HG03442 (cell line): ENCODE data around the gene LDAH.

Experiments
- ATAC-seq: cut with Tn5 transposase; IDR thresholded peaks from one replicate; pipeline ENCODE4 v1.9.1; 2021; ENCODE audit warnings: mild to moderate bottlenecking, moderate library complexity; ENCODE audit not compliant: unreplicated experiment

LDAH gene

GRCh38 chr2:20656561-20656960, 166.3 kb downstream of the LDAH start:
- no peak for ATAC-seq

GRCh38 chr2:20654535-20654813, 168.4 kb downstream of the LDAH start:
- ATAC-seq, result no peak

GRCh38 chr2:20653695-20654534, 169.0 kb downstream of the LDAH start:
- ATAC-seq, result no peak

GRCh38 chr2:20652673-20653575, 170.0 kb downstream of the LDAH start:
- no peak for ATAC-seq

GRCh38 chr2:20652141-20652540, 170.8 kb downstream of the LDAH start:
- ATAC-seq, result no peak

GRCh38 chr2:20651731-20652099, 171.2 kb downstream of the LDAH start:
- no peak for ATAC-seq

GRCh38 chr2:20650877-20651730, 171.8 kb downstream of the LDAH start, which contains the start of gene HS1BP3:
Gene HS1BP3 (minus strand): TSS chr2:20651098. CDS start chr2:20651063, 35 bp downstream.
- peak; percentile 92 for ATAC-seq

GRCh38 chr2:20650393-20650876, 172.5 kb downstream of the LDAH start:
- ATAC-seq, result peak; percentile 20

- no peak for ATAC-seq
Measured at GRCh38 chr2:20649976-20650375, 172.9 kb downstream of the LDAH start.

GRCh38 chr2:20649576-20649975, 173.3 kb downstream of the LDAH start:
- no peak for ATAC-seq

- no peak for ATAC-seq
Measured at GRCh38 chr2:20648831-20649230, 174.1 kb downstream of the LDAH start.

- ATAC-seq, result no peak
Measured at GRCh38 chr2:20648206-20648605, 174.7 kb downstream of the LDAH start.

- no peak for ATAC-seq
Measured at GRCh38 chr2:20647738-20648137, 175.2 kb downstream of the LDAH start.

GRCh38 chr2:20647211-20647610, 175.7 kb downstream of the LDAH start:
- no peak for ATAC-seq

GRCh38 chr2:20646446-20646845, 176.5 kb downstream of the LDAH start:
- ATAC-seq, result no peak

GRCh38 chr2:20645761-20646160, 177.1 kb downstream of the LDAH start:
- ATAC-seq, result no peak

- ATAC-seq, result no peak
Measured at GRCh38 chr2:20645301-20645701, 177.6 kb downstream of the LDAH start.

- ATAC-seq, result no peak
Measured at GRCh38 chr2:20643826-20644225, 179.1 kb downstream of the LDAH start.

GRCh38 chr2:20643060-20643459, 179.8 kb downstream of the LDAH start:
- ATAC-seq, result no peak

GRCh38 chr2:20642055-20642971, 180.6 kb downstream of the LDAH start:
- ATAC-seq, result peak; percentile 97
